Right ventricle myocardium superior (tissue), 1 donor: ENCODE results near the gene PTPRN2. TPM values are rescaled to one million over a fixed set of nuclear protein-coding genes. Genes with fewer than 3 reads are reported as not detected.

ENCODE experiments used
- ATAC-seq: fragments of 200-7000 bp; cut with Tn5 transposase; one replicate; pipeline ENCODE4 v1.9.1; 2020; ENCODE audit warnings: mild to moderate bottlenecking; ENCODE audit not compliant: poor library complexity
- DNase-seq: peaks from one replicate; pipeline ENCODE4 v3.0.0-alpha.2; 2020
- intact Hi-C: fragments of 100-400 bp; cut with DNase I; formaldehyde crosslinking; loops from one replicate; pipeline ENCODE4 v1.11.2; 2022
- total RNA-seq: library from RNA; stranded (reverse); fragmentation: NEBNext Ultra II Directional; extraction: Animal tissue kit (Norgen Biotek cat#: 25700); gene quantifications from one replicate; pipeline ENCODE4 v1.2.1, GENCODE V29; 2021
- donor health status: DM: no; HTN: yes; CAD: no; lungs with severe emphysema.

The PTPRN2 gene
- total RNA-seq, 1 donor from 2014 or later = 1.2 TPM

- DNase-seq = peak; percentile 71
- intact Hi-C loops = no loop called here
- peak; percentile 79 for ATAC-seq
Measured at GRCh38 chr7:157612664-157613561, 974.7 kb downstream of the PTPRN2 start.

- intact Hi-C loops = no loop called here
- DNase-seq = peak; percentile 40
Measured at GRCh38 chr7:157612009-157612663, 975.5 kb downstream of the PTPRN2 start.

GRCh38 chr7:157611341-157611740, 976.3 kb downstream of the PTPRN2 start:
- DNase-seq (no peak), ATAC-seq (no peak)
- intact Hi-C loops = no loop called here

More at GRCh38 chr7:157612009-157612663, 975.5 kb downstream of the PTPRN2 start:
- no peak for ATAC-seq

GRCh38 chr7:157610671-157611295, 976.8 kb downstream of the PTPRN2 start:
- intact Hi-C loops = no loop called here
- DNase-seq (no peak), ATAC-seq (no peak)

GRCh38 chr7:157609932-157610640, 977.5 kb downstream of the PTPRN2 start:
- ATAC-seq (no peak), DNase-seq (no peak)
- intact Hi-C loops = no loop called here

GRCh38 chr7:157609516-157609915, 978.1 kb downstream of the PTPRN2 start:
- DNase-seq = no peak
- no peak for ATAC-seq
- intact Hi-C loops = no loop called here

- intact Hi-C loops = no loop called here
- DNase-seq = no peak
- no peak for ATAC-seq
Measured at GRCh38 chr7:157607218-157607617, 980.4 kb downstream of the PTPRN2 start.

- no peak for ATAC-seq
- DNase-seq = no peak
- intact Hi-C loops = no loop called here
Measured at GRCh38 chr7:157606140-157606539, 981.5 kb downstream of the PTPRN2 start.

- no peak for ATAC-seq
- no peak for DNase-seq
- intact Hi-C loops = no loop called here
Measured at GRCh38 chr7:157605638-157606037, 982.0 kb downstream of the PTPRN2 start.

- ATAC-seq (no peak), DNase-seq (peak; percentile 20)
- intact Hi-C loops = no loop called here
Measured at GRCh38 chr7:157604661-157605381, 982.8 kb downstream of the PTPRN2 start.

GRCh38 chr7:157603716-157604115, 983.9 kb downstream of the PTPRN2 start:
- DNase-seq (peak; percentile 26), ATAC-seq (no peak)
- intact Hi-C loops = no loop called here

GRCh38 chr7:157603005-157603404, 984.6 kb downstream of the PTPRN2 start:
- DNase-seq (no peak), ATAC-seq (no peak)
- intact Hi-C loops = no loop called here

GRCh38 chr7:157602581-157602980, 985.0 kb downstream of the PTPRN2 start:
- intact Hi-C loops = no loop called here
- DNase-seq (peak; percentile 24), ATAC-seq (no peak)

- intact Hi-C loops = no loop called here
- DNase-seq (peak; percentile 13), ATAC-seq (no peak)
Measured at GRCh38 chr7:157602156-157602555, 985.5 kb downstream of the PTPRN2 start.

- intact Hi-C loops = no loop called here
- ATAC-seq (no peak), DNase-seq (peak; percentile 17)
Measured at GRCh38 chr7:157601530-157601929, 986.1 kb downstream of the PTPRN2 start.

GRCh38 chr7:157599491-157599890, 988.1 kb downstream of the PTPRN2 start:
- peak; percentile 13 for DNase-seq
- intact Hi-C loops = no loop called here
- ATAC-seq = no peak

- no peak for ATAC-seq
- intact Hi-C loops = no loop called here
Measured at GRCh38 chr7:157597562-157597961, 990.1 kb downstream of the PTPRN2 start.

GRCh38 chr7:157596881-157597280, 990.7 kb downstream of the PTPRN2 start:
- ATAC-seq (no peak), DNase-seq (no peak)
- intact Hi-C loops = no loop called here

More at GRCh38 chr7:157597562-157597961, 990.1 kb downstream of the PTPRN2 start:
- no peak for DNase-seq
